ENCODE data around the gene MICAL2.

Gene MICAL2, protein sequence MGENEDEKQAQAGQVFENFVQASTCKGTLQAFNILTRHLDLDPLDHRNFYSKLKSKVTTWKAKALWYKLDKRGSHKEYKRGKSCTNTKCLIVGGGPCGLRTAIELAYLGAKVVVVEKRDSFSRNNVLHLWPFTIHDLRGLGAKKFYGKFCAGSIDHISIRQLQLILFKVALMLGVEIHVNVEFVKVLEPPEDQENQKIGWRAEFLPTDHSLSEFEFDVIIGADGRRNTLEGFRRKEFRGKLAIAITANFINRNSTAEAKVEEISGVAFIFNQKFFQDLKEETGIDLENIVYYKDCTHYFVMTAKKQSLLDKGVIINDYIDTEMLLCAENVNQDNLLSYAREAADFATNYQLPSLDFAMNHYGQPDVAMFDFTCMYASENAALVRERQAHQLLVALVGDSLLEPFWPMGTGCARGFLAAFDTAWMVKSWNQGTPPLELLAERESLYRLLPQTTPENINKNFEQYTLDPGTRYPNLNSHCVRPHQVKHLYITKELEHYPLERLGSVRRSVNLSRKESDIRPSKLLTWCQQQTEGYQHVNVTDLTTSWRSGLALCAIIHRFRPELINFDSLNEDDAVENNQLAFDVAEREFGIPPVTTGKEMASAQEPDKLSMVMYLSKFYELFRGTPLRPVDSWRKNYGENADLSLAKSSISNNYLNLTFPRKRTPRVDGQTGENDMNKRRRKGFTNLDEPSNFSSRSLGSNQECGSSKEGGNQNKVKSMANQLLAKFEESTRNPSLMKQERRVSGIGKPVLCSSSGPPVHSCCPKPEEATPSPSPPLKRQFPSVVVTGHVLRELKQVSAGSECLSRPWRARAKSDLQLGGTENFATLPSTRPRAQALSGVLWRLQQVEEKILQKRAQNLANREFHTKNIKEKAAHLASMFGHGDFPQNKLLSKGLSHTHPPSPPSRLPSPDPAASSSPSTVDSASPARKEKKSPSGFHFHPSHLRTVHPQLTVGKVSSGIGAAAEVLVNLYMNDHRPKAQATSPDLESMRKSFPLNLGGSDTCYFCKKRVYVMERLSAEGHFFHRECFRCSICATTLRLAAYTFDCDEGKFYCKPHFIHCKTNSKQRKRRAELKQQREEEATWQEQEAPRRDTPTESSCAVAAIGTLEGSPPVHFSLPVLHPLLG

GRCh38 chr11:12110201-12110713 is at the start of gene MICAL2:
TSS of gene MICAL2 (plus strand) at chr11:12110590. CDS start at chr11:12162156, 51,566 bp downstream.
- DNase-seq (ENCODE audit: low spot score), result peak; percentile 93

- no peak for DNase-seq (ENCODE audit: low spot score)
These were observed 48.4 kb upstream of the MICAL2 start for GRCh38 chr11:12061851-12062560.

DNA sequence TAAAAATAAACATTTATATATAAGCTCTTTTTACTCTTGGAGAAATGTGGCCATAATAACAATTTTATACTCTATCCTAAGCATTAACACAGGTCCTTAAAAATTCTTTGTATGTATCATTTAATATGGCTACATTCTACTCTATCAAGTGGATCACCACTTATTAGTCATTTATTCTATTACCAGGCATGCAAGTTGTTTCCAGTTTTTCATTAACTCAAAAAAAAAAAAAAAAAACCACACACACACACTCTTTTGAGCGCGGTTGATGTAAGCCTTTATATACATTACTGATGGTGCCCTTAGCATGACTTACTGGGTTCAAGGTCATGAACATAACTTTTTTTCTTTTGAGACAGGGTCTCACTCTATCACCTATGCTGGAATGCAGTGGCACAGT is 47.1 kb upstream of the MICAL2 start:
- DNase-seq (ENCODE audit: low spot score), result no peak

DNA sequence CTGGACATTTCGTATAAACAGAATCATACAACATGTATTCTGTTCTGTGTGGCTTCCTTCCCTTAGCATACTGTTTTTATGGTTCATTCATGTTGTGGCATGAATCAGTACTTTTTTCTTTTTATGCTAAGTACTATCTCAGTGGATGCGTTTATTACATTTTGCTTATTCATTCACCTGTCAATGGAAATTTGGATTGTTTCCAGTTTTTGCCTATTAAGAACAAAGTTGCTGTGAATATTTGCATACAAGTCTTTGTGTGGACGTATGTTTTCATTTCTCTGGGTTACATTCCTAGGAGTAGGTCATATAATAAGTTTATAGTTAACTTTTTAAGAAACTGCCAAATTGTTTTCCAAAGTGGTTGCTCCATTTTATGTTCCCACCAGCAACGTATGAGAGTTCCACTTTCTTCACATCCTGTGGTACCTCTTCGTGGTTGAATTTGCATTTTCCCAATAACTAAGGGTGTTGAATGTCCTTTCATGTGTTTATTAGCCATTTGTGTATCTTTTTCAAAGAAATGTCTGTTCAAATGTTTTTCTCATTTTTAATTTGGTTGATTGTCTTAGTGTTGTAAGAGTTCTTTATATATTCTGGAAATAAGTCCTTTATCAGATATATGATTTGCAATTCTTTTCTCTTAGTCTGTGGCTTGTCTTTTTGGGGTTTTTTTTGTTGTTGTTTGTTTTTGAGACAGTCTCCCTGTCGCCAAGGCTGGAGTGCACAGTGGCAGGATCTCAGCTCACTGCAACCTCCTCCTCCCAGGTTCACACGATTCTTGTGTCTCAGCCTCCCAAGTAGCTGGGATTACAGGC is 46.0 kb upstream of the MICAL2 start:
- no peak for DNase-seq (ENCODE audit: low spot score)

GRCh38 chr11:12064954-12065280 is 45.5 kb upstream of the MICAL2 start:
- no peak for DNase-seq (ENCODE audit: low spot score)

DNA sequence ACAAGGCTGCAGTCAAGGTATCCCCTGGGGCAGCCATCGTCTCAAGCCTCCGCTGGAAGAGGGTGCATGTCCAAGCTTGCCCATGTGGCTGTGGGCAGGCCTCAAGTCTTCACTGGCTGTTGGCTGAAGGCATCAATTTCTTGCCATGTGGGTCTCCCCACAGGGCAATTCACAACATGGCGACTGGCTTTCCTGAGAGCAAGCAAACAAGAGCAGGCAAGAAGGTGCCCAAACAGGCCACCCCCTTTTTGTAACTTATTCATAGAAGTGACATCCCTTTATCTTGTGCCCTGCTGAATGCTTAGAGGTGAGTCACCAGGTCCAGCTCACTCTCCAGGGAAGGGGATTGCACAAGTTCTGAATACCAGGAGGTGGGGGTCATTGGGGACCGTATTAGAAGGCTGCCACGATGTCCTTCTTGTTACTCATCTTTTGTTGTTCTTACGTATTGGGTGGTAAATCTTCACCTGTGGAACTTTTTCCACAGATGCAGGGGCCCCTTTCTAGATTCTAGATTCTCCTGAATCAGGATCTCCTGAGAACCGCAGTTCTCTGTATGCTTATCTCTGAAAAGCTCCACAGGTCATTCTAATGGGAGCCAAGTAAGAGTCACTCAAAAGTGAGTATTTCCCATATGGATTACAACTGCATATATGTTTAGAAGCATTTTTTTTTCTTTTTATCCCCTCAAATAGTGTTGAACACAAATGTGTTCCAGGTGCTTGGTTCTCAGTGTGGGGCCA is 44.2 kb upstream of the MICAL2 start:
- DNase-seq (ENCODE audit: low spot score), result no peak

GRCh38 chr11:12066799-12067508 is 43.4 kb upstream of the MICAL2 start:
- peak; percentile 61 for DNase-seq (ENCODE audit: low spot score)

DNA sequence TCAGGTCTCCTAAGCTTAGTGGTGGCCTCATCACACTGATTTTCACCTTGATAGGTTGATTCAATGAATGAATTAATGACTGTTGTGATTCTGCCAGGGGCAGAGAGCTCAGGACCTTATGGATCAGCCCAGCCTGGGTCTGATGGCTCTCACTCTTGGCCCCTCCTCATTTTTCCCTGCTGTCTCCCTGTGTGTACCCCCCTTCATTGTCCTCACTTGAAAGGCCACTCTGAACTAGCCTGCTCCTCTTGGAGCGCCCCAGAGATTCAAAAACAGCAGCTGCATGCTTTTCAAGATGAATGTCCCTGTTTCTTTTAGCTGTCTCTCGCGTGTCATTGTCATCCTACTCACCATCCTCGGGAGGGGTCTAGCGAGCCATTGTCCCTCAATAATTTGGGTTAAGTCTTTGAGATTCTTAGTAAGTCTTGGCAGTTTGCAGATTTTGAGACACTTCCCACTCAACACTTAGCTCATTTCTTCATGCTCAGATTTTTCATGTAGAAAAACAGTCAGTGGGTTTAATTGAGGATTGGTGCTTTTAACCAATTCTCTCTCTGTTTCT is 42.5 kb upstream of the MICAL2 start:
- no peak for DNase-seq (ENCODE audit: low spot score)

- no peak for DNase-seq (ENCODE audit: low spot score)
These were observed 41.2 kb upstream of the MICAL2 start for GRCh38 chr11:12069066-12069676.

GRCh38 chr11:12070446-12071267 is 39.7 kb upstream of the MICAL2 start:
- no peak for DNase-seq (ENCODE audit: low spot score)

- no peak for DNase-seq (ENCODE audit: low spot score)
These were observed 38.8 kb upstream of the MICAL2 start for GRCh38 chr11:12071574-12071973.

- no peak for DNase-seq (ENCODE audit: low spot score)
These were observed 37.0 kb upstream of the MICAL2 start for GRCh38 chr11:12073436-12073835.

DNA sequence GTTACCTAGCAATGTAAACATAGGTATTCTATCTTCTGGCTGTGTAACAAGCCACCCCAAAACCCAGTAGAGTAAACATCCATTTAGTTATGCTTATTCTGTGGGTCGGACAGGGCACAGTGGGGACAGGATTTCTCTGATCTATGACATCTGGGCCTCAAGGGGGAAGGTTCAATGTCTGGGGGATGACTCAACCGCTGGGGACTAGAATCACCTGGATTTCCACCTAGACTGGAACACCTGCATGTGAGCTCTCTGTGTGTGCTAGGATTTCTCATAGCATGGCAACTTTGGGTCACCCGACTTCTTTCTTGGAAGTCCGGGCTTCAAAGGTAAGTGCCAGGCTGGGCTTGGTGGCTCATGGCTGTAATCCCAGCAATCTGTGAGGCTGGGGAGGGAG is 36.5 kb upstream of the MICAL2 start:
- no peak for DNase-seq (ENCODE audit: low spot score)

DNA sequence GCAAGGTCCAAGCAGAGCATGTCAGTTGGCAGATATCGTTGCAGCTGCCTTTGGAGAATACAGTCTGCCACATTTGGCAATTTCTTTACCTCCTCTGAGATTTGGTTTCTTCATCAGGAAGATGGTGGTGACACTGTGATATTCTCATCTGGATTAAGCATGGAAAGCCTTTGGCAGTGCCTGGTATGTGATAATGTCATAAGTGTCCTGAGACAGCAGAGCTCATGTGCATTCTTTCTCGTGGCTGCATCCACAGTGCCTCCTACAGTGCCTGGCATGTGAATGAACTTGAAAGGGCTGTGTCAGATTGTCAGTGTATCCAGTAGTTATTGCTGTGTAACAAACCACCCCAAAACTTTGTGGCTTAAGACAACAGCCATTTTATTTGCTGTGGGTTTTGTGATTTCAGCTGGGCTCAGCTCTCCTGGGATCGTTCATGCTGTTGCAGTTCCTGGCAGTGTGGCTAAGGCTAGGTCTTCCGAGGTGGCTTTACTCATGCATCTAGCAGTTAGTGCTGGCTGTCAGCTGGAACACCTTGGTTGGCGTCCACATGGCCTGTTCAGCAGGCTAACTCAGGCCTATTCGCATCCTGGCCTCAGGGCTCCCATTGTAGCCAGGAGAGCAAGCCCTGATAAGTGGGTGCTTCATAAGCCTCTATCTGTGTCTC is 35.7 kb upstream of the MICAL2 start:
- DNase-seq (ENCODE audit: low spot score), result no peak

DNA sequence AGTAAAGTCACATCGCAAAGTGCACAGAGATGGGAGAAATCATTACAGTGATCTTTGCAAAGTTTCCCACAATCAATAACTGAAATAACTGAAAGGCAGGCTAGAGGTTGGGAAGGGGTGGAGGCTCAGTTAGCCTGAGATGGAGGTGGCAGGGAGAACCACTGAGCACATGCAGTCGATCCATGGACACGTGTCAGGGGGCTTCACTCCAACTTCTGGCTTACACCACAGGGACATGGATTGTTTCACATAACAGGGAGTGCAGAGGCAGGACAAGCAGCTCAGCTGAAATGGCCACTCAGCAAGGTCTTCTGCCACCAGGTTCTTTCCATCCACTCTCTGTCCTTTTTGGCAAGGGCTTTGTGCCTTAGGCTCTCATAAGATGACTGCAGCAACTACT is 35.1 kb upstream of the MICAL2 start:
- no peak for DNase-seq (ENCODE audit: low spot score)

- peak; percentile 58 for DNase-seq (ENCODE audit: low spot score)
These were observed 34.3 kb upstream of the MICAL2 start for GRCh38 chr11:12075822-12076821.
